Measurements from ENCODE around the gene TSHZ2.

GRCh38 chr20:53428996-53429395, 456.8 kb downstream of the TSHZ2 start:
- TF ChIP-seq, protein P1, sequence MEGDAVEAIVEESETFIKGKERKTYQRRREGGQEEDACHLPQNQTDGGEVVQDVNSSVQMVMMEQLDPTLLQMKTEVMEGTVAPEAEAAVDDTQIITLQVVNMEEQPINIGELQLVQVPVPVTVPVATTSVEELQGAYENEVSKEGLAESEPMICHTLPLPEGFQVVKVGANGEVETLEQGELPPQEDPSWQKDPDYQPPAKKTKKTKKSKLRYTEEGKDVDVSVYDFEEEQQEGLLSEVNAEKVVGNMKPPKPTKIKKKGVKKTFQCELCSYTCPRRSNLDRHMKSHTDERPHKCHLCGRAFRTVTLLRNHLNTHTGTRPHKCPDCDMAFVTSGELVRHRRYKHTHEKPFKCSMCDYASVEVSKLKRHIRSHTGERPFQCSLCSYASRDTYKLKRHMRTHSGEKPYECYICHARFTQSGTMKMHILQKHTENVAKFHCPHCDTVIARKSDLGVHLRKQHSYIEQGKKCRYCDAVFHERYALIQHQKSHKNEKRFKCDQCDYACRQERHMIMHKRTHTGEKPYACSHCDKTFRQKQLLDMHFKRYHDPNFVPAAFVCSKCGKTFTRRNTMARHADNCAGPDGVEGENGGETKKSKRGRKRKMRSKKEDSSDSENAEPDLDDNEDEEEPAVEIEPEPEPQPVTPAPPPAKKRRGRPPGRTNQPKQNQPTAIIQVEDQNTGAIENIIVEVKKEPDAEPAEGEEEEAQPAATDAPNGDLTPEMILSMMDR (IDR thresholded peaks at IDR 0.05): no peak
- TF ChIP-seq POLR2A (IDR thresholded peaks at IDR 0.05): no peak
- no peak for TF ChIP-seq POLR2AphosphoS5 (IDR thresholded peaks at IDR 0.05; ENCODE audit: insufficient read depth in 1 of 2, low read depth in 1 of 2)

Data from vagina (tissue), 2 donors.